H9 (cell line): ENCODE measurements around the gene MARCHF9. TPM values are rescaled to one million over a fixed set of nuclear protein-coding genes. Genes with fewer than 3 reads are reported as not detected.

Experiments
- DNase-seq: peaks from one replicate; pipeline ENCODE4 v3.0.0-alpha.2; 2017
- H2AFZ ChIP-seq: one replicate; pipeline ENCODE4 v1.6.1; 2013; ENCODE audit warnings: mild to moderate bottlenecking, low read length, control low read depth, moderate library complexity
- H2AK5ac ChIP-seq: 2 replicates; pipeline ENCODE4 v1.6.1; 2013; ENCODE audit warnings: low read length, control low read depth, mixed read lengths; ENCODE audit not compliant: insufficient read length
- H2BK120ac ChIP-seq: one replicate; pipeline ENCODE4 v1.6.1; 2013; ENCODE audit warnings: low read depth, mild to moderate bottlenecking, low read length, control low read depth, inconsistent platforms; ENCODE audit not compliant: poor library complexity, severe bottlenecking
- H2BK12ac ChIP-seq: 2 replicates; pipeline ENCODE4 v1.6.1; 2013; ENCODE audit warnings: low read length, control low read depth, mixed read lengths, low read depth; ENCODE audit not compliant: insufficient read length
- H2BK15ac ChIP-seq: 2 replicates; pipeline ENCODE4 v1.6.1; 2013; ENCODE audit warnings: low read depth, low read length, control low read depth
- H2BK20ac ChIP-seq: one replicate; pipeline ENCODE4 v1.6.1; 2013; ENCODE audit warnings: low read depth, mild to moderate bottlenecking, low read length, control low read depth, inconsistent platforms; ENCODE audit not compliant: poor library complexity, severe bottlenecking
- H2BK5ac ChIP-seq: 2 replicates; pipeline ENCODE4 v1.6.1; 2013; ENCODE audit warnings: low read length, control low read depth, mixed read lengths; ENCODE audit not compliant: insufficient read length
- H3K14ac ChIP-seq: 2 replicates; pipeline ENCODE4 v1.6.1; 2013; ENCODE audit warnings: low read length, control low read depth; ENCODE audit not compliant: insufficient read depth
- H3K18ac ChIP-seq: 2 replicates; pipeline ENCODE4 v1.6.1; 2013; ENCODE audit warnings: low read depth, mild to moderate bottlenecking, mixed read lengths, low read length, control low read depth; ENCODE audit not compliant: insufficient read length
- H3K23ac ChIP-seq: 2 replicates; pipeline ENCODE4 v1.6.1; 2013; ENCODE audit warnings: low read length, control low read depth, mixed read lengths, low read depth; ENCODE audit not compliant: insufficient read length
- H3K23me2 ChIP-seq: 2 replicates; pipeline ENCODE4 v1.6.1; 2013; ENCODE audit warnings: low read depth, mild to moderate bottlenecking, mixed read lengths, low read length, control low read depth; ENCODE audit not compliant: insufficient read length, poor library complexity, severe bottlenecking
- H3K27ac ChIP-seq: 2 replicates; pipeline ENCODE4 v1.5.1; 2013; ENCODE audit warnings: low read length, control low read depth, mixed read lengths, low read depth; ENCODE audit not compliant: insufficient read length
- H3K27me3 ChIP-seq: 2 replicates; pipeline ENCODE4 v1.6.1; 2013; ENCODE audit warnings: low read length, control low read depth, inconsistent platforms; ENCODE audit not compliant: insufficient read depth
- H3K4ac ChIP-seq: 2 replicates; pipeline ENCODE4 v1.6.1; 2013; ENCODE audit warnings: low read depth, mild to moderate bottlenecking, control low read depth, inconsistent platforms, low read length, moderate library complexity
- H3K4me1 ChIP-seq: 2 replicates; pipeline ENCODE4 v1.6.1; 2013; ENCODE audit warnings: low read length, control low read depth, inconsistent platforms; ENCODE audit not compliant: insufficient read depth
- H3K4me2 ChIP-seq: 2 replicates; pipeline ENCODE4 v1.6.1; 2013; ENCODE audit warnings: low read length, control low read depth, mixed read lengths; ENCODE audit not compliant: insufficient read length, insufficient read depth
- H3K56ac ChIP-seq: 2 replicates; pipeline ENCODE4 v1.6.1; 2013; ENCODE audit warnings: low read depth, mild to moderate bottlenecking, mixed read lengths, low read length, control low read depth; ENCODE audit not compliant: insufficient read length
- H3K79me1 ChIP-seq: 2 replicates; pipeline ENCODE4 v1.6.1; 2013; ENCODE audit warnings: low read depth, mild to moderate bottlenecking, moderate library complexity, low read length, control low read depth, inconsistent platforms; ENCODE audit not compliant: insufficient read depth, poor library complexity, severe bottlenecking
- H3K79me2 ChIP-seq: 2 replicates; pipeline ENCODE4 v1.6.1; 2013; ENCODE audit warnings: low read length, control low read depth, inconsistent platforms; ENCODE audit not compliant: insufficient read depth
- H3K9ac ChIP-seq: 2 replicates; pipeline ENCODE4 v1.6.1; 2013; ENCODE audit warnings: low read length, control low read depth, mixed read lengths; ENCODE audit not compliant: insufficient read length; ENCODE audit errors: extremely low read depth
- H3K9me3 ChIP-seq: one replicate; pipeline ENCODE4 v1.6.1; 2013; ENCODE audit warnings: low read depth, low read length, inconsistent platforms; ENCODE audit not compliant: control insufficient read depth
- H3T11ph ChIP-seq: one replicate; pipeline ENCODE4 v1.6.1; 2013; ENCODE audit warnings: mild to moderate bottlenecking, low read length, control low read depth, inconsistent platforms
- H4K20me1 ChIP-seq: one replicate; pipeline ENCODE4 v1.6.1; 2013; ENCODE audit not compliant: control insufficient read depth, insufficient read length, insufficient read depth
- H4K5ac ChIP-seq: 2 replicates; pipeline ENCODE4 v1.6.1; 2013; ENCODE audit warnings: low read depth, mild to moderate bottlenecking, mixed read lengths, low read length, control low read depth; ENCODE audit not compliant: insufficient read length
- H4K8ac ChIP-seq: replicated peaks from 2 replicates; pipeline ENCODE4 v1.6.1; 2013; ENCODE audit warnings: low read length, control low read depth, mixed read lengths, low read depth; ENCODE audit not compliant: insufficient read length
- H4K91ac ChIP-seq: 2 replicates; pipeline ENCODE4 v1.6.1; 2013; ENCODE audit warnings: low read depth, mild to moderate bottlenecking, moderate library complexity, mixed read lengths, low read length, control low read depth; ENCODE audit not compliant: insufficient read length
- H3K27ac Mint-ChIP-seq, 3 experiments: 2 replicates in 2 of 3; 3 replicates in 1 of 3; pipeline ENCODE4 v1.8.0; 2020 to 2021; ENCODE audit warnings: mixed read lengths in 3 of 3, mild to moderate bottlenecking in 1 of 3, moderate library complexity in 1 of 3
- H3K27me3 Mint-ChIP-seq: 2 replicates; pipeline ENCODE4 v1.8.0; 2021; ENCODE audit warnings: low read depth, mild to moderate bottlenecking, moderate library complexity, mixed read lengths
- H3K36me3 Mint-ChIP-seq, 3 experiments: 2 replicates in 2 of 3; 3 replicates in 1 of 3; pipeline ENCODE4 v1.8.0; 2020 to 2021; ENCODE audit warnings: low read depth in 3 of 3, mixed read lengths in 3 of 3; ENCODE audit not compliant: insufficient read depth in 1 of 3
- H3K4me1 Mint-ChIP-seq, 2 experiments: 2 replicates each; pipeline ENCODE4 v1.8.0; 2020; ENCODE audit warnings: mixed read lengths in 2 of 2
- H3K4me3 Mint-ChIP-seq, 2 experiments: 2 replicates in 1 of 2; 3 replicates in 1 of 2; pipeline ENCODE4 v1.8.0; 2020 to 2021; ENCODE audit warnings: mild to moderate bottlenecking in 2 of 2, mixed read lengths in 2 of 2, moderate library complexity in 1 of 2
- H3K9me3 Mint-ChIP-seq, 2 experiments: 2 replicates in 1 of 2; 3 replicates in 1 of 2; pipeline ENCODE4 v1.8.0; 2020; ENCODE audit warnings: mild to moderate bottlenecking in 2 of 2, mixed read lengths in 2 of 2, moderate library complexity in 1 of 2
- WGBS: extraction: QIAGEN DNeasy Blood & Tissue Kit; methylation state at CpG from one replicate; pipeline ENCODE4 v1.1.7; 2013; ENCODE audit warnings: missing lambda C conversion rate, low lambda C conversion rate, mixed read lengths; ENCODE audit not compliant: insufficient read length; ENCODE audit errors: extremely low coverage; 5-methylcytosine and 5-hydroxymethylcytosine counted together
- total RNA-seq: library from RNA; stranded (reverse); gene quantifications from 2 replicates; pipeline ENCODE4 v1.2.1, GENCODE V29; 2021
- TF ChIP-seq, protein P1 (sequence below): fragments of 200-600 bp; sonication (generic); conservative IDR thresholded peaks from 3 replicates; pipeline ENCODE4 v1.8.0; 2021; ENCODE audit warnings: antibody characterized with exemption, mild to moderate bottlenecking

The MARCHF9 gene
- total RNA-seq, 1 experiment from 2014 or later: 20.5 TPM

DNA sequence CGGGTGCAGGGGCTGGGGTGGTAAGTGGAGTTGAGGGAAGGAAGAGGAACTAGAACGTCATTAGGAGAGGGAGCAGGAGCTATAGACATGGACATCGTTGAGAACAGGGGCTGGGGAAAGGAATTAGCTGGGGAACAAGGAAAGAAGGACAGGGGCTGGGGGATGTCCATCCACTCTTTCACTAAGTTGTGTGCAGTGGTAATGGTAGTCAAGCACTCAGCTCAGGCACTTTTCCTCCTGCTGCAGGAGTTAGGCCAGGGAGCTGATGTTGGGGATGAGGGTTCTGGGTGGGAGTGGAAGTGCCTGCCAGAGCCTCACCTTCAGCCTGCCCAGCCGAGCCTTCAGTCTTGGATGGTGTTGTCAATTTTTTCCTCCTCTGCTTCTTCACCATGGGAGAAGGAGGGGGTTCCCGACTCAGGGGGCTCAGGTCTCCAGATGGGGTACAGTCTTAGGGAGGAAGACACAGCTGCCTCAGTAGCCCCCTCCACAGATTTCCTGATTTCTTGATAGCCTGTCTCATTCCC is 25.5 kb upstream of the MARCHF9 start:
- Mint-ChIP-seq H3K27ac (no peak overlapping the region), H3K27me3 (peaks cover 97% of the 10 kb centered on the region), H3K36me3 (peaks cover 0 to 2% (median 0%) of the 10 kb centered on the region in 3 experiments; a peak in 1 of 7 replicates), H3K4me1 (peaks cover 10 to 17% of the 10 kb centered on the region in 2 experiments), H3K9me3 (no peaks in the 10 kb centered on the region; a peak in 1 of 5 replicates), H3K4me3 (no peak overlapping the region; a peak in 1 of 5 replicates)
- Histone ChIP-seq H3K27me3 (peaks cover 30% of the 10 kb centered on the region; the same call in 1 of the 2 replicates), H3K4me1 (no peaks in the 10 kb centered on the region; the same call in 1 of the 2 replicates), H3K79me1 (no peaks in the 10 kb centered on the region), H3K4me2 (no peak overlapping the region), H2BK5ac (no peak overlapping the region), H3K9me3 (no peaks in the 10 kb centered on the region), H3K18ac (no peak overlapping the region), H2BK12ac (no peak overlapping the region), H3K23me2 (peaks cover 14% of the 10 kb centered on the region), H2AK5ac (no peak overlapping the region), H3K56ac (no peak overlapping the region), H3K27ac (no peak overlapping the region), H3K23ac (no peak overlapping the region), H2BK120ac (no peak overlapping the region), H2BK20ac (no peak overlapping the region), H3K14ac (no peak overlapping the region), H4K91ac (no peak overlapping the region), H3K9ac (no peak overlapping the region), H4K20me1 (no peaks in the 10 kb centered on the region), H4K8ac (no peak overlapping the region), H3T11ph (no peak overlapping the region), H2AFZ (no peak overlapping the region), H4K5ac (no peak overlapping the region), H2BK15ac (no peak overlapping the region), H3K79me2 (no peaks in the 10 kb centered on the region), H3K4ac (no peak overlapping the region)
- TF ChIP-seq, protein P1, sequence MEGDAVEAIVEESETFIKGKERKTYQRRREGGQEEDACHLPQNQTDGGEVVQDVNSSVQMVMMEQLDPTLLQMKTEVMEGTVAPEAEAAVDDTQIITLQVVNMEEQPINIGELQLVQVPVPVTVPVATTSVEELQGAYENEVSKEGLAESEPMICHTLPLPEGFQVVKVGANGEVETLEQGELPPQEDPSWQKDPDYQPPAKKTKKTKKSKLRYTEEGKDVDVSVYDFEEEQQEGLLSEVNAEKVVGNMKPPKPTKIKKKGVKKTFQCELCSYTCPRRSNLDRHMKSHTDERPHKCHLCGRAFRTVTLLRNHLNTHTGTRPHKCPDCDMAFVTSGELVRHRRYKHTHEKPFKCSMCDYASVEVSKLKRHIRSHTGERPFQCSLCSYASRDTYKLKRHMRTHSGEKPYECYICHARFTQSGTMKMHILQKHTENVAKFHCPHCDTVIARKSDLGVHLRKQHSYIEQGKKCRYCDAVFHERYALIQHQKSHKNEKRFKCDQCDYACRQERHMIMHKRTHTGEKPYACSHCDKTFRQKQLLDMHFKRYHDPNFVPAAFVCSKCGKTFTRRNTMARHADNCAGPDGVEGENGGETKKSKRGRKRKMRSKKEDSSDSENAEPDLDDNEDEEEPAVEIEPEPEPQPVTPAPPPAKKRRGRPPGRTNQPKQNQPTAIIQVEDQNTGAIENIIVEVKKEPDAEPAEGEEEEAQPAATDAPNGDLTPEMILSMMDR: no peak
- DNase-seq: peak; percentile 13
- no CpG with 5 or more reads among the region's 5 CpGs for WGBS
